Heart left ventricle (tissue), 13 donors: ENCODE results near the gene GH1.

Source experiments
- POLR2A ChIP-seq, 2 donors: fragments of 450-650 bp; IDR thresholded peaks; one replicate each; pipeline ENCODE4 v1.6.1; 2017; ENCODE audit warnings: antibody characterized with exemption in 2 of 2, mild to moderate bottlenecking in 2 of 2, moderate library complexity in 2 of 2
- TF ChIP-seq, protein P1 (sequence below), 12 donors: fragments of 200-600 bp; sonication (generic) in 4 of 12; IDR thresholded peaks; one replicate each; pipeline versions ENCODE4 v1.5.0 to v1.8.0; 2018 to 2022; ENCODE audit warnings: antibody characterized with exemption in 12 of 12, mild to moderate bottlenecking in 5 of 12
- donor health status: ischemic (EF 13 %, LVEDD 7.1; RV severe dilation, severe dysfunction).
- donor health status: DM: no; HTN: yes; CAD: no.
- donor health status: DM: no; HTN: no; CAD: no.
- donor health status: ischemic (EF 25% LVEDD 6.9; RV normal size, moderate dysfunction).
- donor health status: ischemic (EF 25% LVEDD 5.7; RV mildly dilated, moderate dysfunction).
- donor health status: ischemic (EF 35%, LVEDD 5.7; RV mildly dilated, moderate dysfunction).
- donor health status: nonischemic (EF 11% LVEDD 7.7; RV severe dilation, severe dysfunction).
- donor health status: DM: yes; HTN: yes; CAD: no.
- donor health status: PGD.
- donor health status: ischemic (EF 29% LVEDD 5.4; RV normal size, mild dysfunction).
- donor health status: nonischemic (EF 23%, LVEDD 6.1; RV moderate dilation, normal function).

DNA sequence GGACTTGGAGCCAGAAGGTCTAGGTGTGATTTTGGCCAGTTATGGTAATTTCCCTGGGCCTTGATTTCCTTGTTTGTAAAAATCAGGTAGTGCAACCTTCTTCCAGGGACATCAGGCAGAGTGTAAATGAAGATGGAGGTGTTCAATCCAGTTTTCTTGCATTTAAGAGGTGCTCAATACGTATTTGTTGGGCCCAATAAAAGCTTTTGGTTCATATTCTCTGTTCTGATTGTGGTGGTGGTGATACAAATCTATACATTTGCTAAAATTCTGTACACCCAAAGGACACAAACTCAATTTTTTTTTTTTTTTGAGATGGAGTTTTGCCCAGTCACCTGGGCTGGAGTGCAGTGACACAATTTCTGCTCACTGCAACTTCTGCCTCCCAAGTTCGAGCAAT, 7.5 kb upstream of the GH1 start:
- TF ChIP-seq, protein P1, sequence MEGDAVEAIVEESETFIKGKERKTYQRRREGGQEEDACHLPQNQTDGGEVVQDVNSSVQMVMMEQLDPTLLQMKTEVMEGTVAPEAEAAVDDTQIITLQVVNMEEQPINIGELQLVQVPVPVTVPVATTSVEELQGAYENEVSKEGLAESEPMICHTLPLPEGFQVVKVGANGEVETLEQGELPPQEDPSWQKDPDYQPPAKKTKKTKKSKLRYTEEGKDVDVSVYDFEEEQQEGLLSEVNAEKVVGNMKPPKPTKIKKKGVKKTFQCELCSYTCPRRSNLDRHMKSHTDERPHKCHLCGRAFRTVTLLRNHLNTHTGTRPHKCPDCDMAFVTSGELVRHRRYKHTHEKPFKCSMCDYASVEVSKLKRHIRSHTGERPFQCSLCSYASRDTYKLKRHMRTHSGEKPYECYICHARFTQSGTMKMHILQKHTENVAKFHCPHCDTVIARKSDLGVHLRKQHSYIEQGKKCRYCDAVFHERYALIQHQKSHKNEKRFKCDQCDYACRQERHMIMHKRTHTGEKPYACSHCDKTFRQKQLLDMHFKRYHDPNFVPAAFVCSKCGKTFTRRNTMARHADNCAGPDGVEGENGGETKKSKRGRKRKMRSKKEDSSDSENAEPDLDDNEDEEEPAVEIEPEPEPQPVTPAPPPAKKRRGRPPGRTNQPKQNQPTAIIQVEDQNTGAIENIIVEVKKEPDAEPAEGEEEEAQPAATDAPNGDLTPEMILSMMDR (IDR thresholded peaks at IDR 0.05) = no peak
- no peak for TF ChIP-seq POLR2A (IDR thresholded peaks at IDR 0.05)
